Right atrium auricular region (tissue), 2 donors: ENCODE data around the gene LITAF. TPM values are rescaled to one million over a fixed set of nuclear protein-coding genes. Genes with fewer than 3 reads are reported as not detected.

Experiments used
- DNase-seq: peaks from one replicate; pipeline ENCODE4 v3.0.0-alpha.2; 2019; ENCODE audit warnings: low spot score
- H3K27ac ChIP-seq, 2 donors: fragments of 200-600 bp; sonication (generic); 1 replicate in 1 of 2; 2 replicates in 1 of 2; pipeline ENCODE4 v1.5.1; 2016 to 2019
- H3K27me3 ChIP-seq, 2 donors: fragments of 200-600 bp; sonication (generic); one replicate each; pipeline versions ENCODE4 v1.5.1 to v1.6.0; 2017 to 2019
- H3K36me3 ChIP-seq: fragments of 200-600 bp; sonication (generic); one replicate; pipeline ENCODE4 v1.5.1; 2016
- H3K4me1 ChIP-seq, 2 donors: fragments of 200-600 bp; sonication (generic); one replicate each; pipeline versions ENCODE4 v1.5.1 to v1.6.0; 2017 to 2019
- H3K4me3 ChIP-seq, 2 donors: fragments of 200-600 bp; sonication (generic); 1 replicate in 1 of 2; 2 replicates in 1 of 2; pipeline ENCODE4 v1.5.1; 2017 to 2019; ENCODE audit warnings: mild to moderate bottlenecking in 1 of 2, moderate library complexity in 1 of 2
- H3K9me3 ChIP-seq, 2 donors: fragments of 200-600 bp; sonication (generic); one replicate each; pipeline ENCODE4 v1.5.1; 2019
- total RNA-seq, 2 donors: library from RNA; depleted of rRNA; stranded (reverse); fragments of >200 nt; gene quantifications; one replicate each; pipeline ENCODE4 v1.1.0, GENCODE V29; 2016
- TF ChIP-seq, protein P1 (sequence below), 2 donors: fragments of 200-600 bp; sonication (generic); IDR thresholded peaks; one replicate each; pipeline ENCODE4 v1.5.1; 2019; ENCODE audit warnings: antibody characterized with exemption in 2 of 2

The LITAF gene
- total RNA-seq, 2 donors from 2014 or later: 48.1 to 50.7 TPM

DNA sequence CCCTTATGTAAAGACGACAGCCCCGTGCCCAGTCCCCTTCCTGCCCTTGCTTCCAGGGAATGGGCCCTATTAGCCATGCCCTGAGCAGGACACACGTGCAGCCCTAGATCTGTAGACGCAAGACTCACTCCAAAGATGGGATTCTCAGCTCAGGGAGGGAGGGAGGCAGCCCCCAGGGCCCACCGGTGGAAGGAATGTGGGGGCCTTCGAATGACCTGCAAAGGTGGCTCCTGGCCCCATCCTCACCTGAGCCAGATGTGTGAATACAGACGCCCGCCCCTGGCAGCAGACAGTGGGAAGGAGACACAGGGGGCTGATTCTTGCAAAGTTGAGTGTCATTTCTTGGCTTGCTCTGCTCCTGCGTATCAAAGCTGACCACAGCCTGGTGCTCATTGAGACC lies 47.8 kb downstream of the LITAF start:
- H3K4me3 ChIP-seq: no peak overlapping the region
- TF ChIP-seq, protein P1, sequence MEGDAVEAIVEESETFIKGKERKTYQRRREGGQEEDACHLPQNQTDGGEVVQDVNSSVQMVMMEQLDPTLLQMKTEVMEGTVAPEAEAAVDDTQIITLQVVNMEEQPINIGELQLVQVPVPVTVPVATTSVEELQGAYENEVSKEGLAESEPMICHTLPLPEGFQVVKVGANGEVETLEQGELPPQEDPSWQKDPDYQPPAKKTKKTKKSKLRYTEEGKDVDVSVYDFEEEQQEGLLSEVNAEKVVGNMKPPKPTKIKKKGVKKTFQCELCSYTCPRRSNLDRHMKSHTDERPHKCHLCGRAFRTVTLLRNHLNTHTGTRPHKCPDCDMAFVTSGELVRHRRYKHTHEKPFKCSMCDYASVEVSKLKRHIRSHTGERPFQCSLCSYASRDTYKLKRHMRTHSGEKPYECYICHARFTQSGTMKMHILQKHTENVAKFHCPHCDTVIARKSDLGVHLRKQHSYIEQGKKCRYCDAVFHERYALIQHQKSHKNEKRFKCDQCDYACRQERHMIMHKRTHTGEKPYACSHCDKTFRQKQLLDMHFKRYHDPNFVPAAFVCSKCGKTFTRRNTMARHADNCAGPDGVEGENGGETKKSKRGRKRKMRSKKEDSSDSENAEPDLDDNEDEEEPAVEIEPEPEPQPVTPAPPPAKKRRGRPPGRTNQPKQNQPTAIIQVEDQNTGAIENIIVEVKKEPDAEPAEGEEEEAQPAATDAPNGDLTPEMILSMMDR (IDR thresholded peaks at IDR 0.05): no peak
- no peaks in the 10 kb centered on the region for H3K36me3 ChIP-seq
- no peaks in the 10 kb centered on the region for H3K4me1 ChIP-seq
- no peak for DNase-seq
- H3K27ac ChIP-seq: no peak overlapping the region
- no peaks in the 10 kb centered on the region for H3K27me3 ChIP-seq
- no peaks in the 10 kb centered on the region for H3K9me3 ChIP-seq

- Histone ChIP-seq H3K4me1 (no peaks in the 10 kb centered on the region), H3K36me3 (no peaks in the 10 kb centered on the region), H3K27ac (no peak overlapping the region), H3K27me3 (no peaks in the 10 kb centered on the region), H3K4me3 (no peak overlapping the region), H3K9me3 (no peaks in the 10 kb centered on the region)
- TF ChIP-seq, protein P1 (IDR thresholded peaks at IDR 0.05): no peak
- DNase-seq: no peak
Observed at GRCh38 chr16:11536104-11536866, 50.4 kb downstream of the LITAF start.

DNA sequence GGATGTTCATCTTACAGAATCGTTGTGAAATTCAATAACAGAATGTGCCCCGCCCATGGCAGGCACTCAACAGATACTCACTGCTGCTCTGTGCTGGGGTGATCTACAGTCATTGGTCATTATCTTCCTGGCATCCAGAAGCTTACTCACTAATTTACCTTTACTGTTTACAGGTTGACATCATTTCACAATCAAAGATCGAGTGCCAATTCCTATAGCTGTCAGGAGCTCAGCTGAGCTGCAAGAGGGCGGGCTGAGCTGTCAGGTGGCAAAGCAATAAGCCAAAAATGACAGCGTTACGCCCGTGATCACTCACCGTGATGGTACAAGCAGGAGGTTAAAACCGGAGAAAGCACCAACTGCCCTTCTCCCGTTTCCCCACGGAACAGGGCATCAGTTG lies 51.2 kb downstream of the LITAF start:
- no peak overlapping the region for H3K27ac ChIP-seq
- H3K4me1 ChIP-seq: no peaks in the 10 kb centered on the region
- no peaks in the 10 kb centered on the region for H3K27me3 ChIP-seq
- H3K36me3 ChIP-seq: no peaks in the 10 kb centered on the region
- TF ChIP-seq, protein P1 (IDR thresholded peaks at IDR 0.05): no peak
- DNase-seq: no peak
- H3K4me3 ChIP-seq: no peak overlapping the region
- H3K9me3 ChIP-seq: no peaks in the 10 kb centered on the region

DNA sequence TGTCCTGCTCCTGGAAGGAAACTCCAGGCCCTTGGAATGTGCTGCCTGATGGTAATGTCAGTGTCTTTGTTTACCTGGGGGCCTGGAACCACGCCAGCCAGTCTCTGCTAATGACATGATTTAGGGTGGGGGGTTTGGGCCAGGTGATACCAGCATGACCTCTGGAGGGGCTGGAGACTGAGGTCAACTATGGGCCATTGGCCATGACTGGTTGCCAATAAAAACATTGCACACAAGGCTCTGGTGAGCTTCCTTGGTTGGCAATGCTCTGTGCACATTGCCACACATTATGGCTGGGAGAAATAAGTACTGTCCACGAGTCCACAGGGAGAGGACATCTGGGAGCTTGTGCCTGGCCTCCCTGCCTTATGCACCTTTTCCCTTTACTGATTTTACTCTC lies 52.5 kb downstream of the LITAF start:
- Histone ChIP-seq H3K36me3 (no peaks in the 10 kb centered on the region), H3K4me3 (no peak overlapping the region), H3K27ac (no peak overlapping the region), H3K4me1 (no peaks in the 10 kb centered on the region), H3K27me3 (no peaks in the 10 kb centered on the region), H3K9me3 (no peaks in the 10 kb centered on the region)
- TF ChIP-seq, protein P1 (IDR thresholded peaks at IDR 0.05): no peak
- no peak for DNase-seq

GRCh38 chr16:11533588-11533987 lies 53.1 kb downstream of the LITAF start:
- no peaks in the 10 kb centered on the region for H3K36me3 ChIP-seq
- H3K9me3 ChIP-seq: no peaks in the 10 kb centered on the region
- no peak overlapping the region for H3K27ac ChIP-seq
- DNase-seq: no peak
- H3K4me1 ChIP-seq: no peaks in the 10 kb centered on the region
- H3K4me3 ChIP-seq: no peak overlapping the region
- H3K27me3 ChIP-seq: no peaks in the 10 kb centered on the region
- TF ChIP-seq, protein P1 (IDR thresholded peaks at IDR 0.05): no peak
